ENCODE data around the gene MTRFR. TPM values are rescaled to one million over a fixed set of nuclear protein-coding genes. Genes with fewer than 3 reads are reported as not detected.
A peak's percentile ranks its signal among the peaks of the same experiment; 100 is the strongest.

Gene MTRFR
- total and polyA plus RNA-seq, 2 donors (not counting 3 experiments of a cell fraction or from before 2014, with no cell fraction given), result 9.1 to 14.4 TPM

DNA sequence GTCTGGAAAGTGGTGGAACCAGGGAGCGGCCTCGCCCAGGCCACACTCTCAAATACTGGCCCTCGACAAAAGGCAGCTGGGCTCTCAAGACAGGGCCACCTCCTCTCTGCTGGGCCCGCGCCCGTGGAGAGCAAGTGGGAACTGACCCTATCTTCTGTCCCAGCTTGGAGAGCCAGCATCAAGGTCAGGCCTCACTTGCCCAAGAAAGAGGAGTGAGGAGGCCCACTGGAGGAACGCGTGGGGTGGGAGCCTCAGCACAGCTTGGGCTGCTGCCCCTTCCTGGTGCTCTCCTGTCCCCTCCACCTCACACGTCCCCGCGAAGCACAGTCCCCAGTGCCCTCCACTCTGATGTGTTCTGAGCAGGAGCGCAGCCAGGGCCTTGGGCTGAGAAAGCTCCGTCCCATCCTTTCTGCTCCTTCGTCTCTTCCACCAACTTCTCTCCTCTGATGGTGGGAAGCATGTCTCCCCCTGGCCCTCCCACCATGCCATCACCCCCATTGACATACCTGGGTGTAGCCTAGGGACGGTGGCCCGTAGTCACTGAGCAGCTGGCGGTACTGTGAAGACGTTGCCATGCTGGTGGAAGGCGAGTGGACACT, 33.5 kb downstream of the MTRFR start:
- no peak for TF ChIP-seq CTCF (IDR thresholded peaks at IDR 0.05; ENCODE audit: extremely low read depth in 1 of 2, insufficient read depth in 1 of 2, low read depth in 1 of 2, low read length in 2 of 2)
- TF ChIP-seq POLR2A (IDR thresholded peaks at IDR 0.05; ENCODE audit: low read depth, low read length), result no peak
- TF ChIP-seq FOS (IDR thresholded peaks at IDR 0.05; ENCODE audit: borderline replicate concordance, insufficient read depth, low read length), result no peak
- peaks cover 12 to 38% of the 10 kb centered on the region in 2 experiments for H3K36me3 ChIP-seq (ENCODE audit: control insufficient read depth in 2 of 2, extremely low read depth in 1 of 2, insufficient read depth in 2 of 2, low read length in 2 of 2)
- no peaks in the 10 kb centered on the region for H4K20me1 ChIP-seq (replicated peaks; ENCODE audit: control insufficient read depth, extremely low read depth, insufficient read depth, low read length)
- intact Hi-C loops (cut with micrococcal nuclease), result no loop called here
- H3K27ac ChIP-seq (ENCODE audit: insufficient read depth, low read depth, low read length), result no peak overlapping the region
- no peaks in the 10 kb centered on the region for H3K9me3 ChIP-seq (replicated peaks; ENCODE audit: control insufficient read depth, insufficient read depth, low read length)
- no peak overlapping the region for H3K4me3 ChIP-seq (replicated peaks in 1 of 3; ENCODE audit: insufficient read depth in 1 of 3, low read depth in 1 of 3, low read length in 3 of 3)
- CTCF ChIA-PET, result interaction anchor here (1.5 to 2.7 kb wide), 2 partner anchors 29 to 99 kb away, joined by 4 to 6 read pairs; no protein-coding TSS in a partner anchor
- no peak overlapping the region for H3K9ac ChIP-seq (replicated peaks; ENCODE audit: extremely low read depth, insufficient read depth, low read length)
- POLR2A ChIA-PET, result no interaction called here
- H3K9me1 ChIP-seq (replicated peaks; ENCODE audit: control insufficient read depth, extremely low read depth, insufficient read depth, low read length), result no peaks in the 10 kb centered on the region
- dilution Hi-C loops (cut with MboI; ENCODE audit: extremely low pct_ligation_motif_present, low sequenced_read_pairs), result no loop called here
- FAIRE-seq (no peak), DNase-seq (ENCODE audit: low read depth, low spot score) (no peak)
- H3K27me3 ChIP-seq (ENCODE audit: control insufficient read depth in 2 of 2, insufficient read depth in 2 of 2, low read length in 2 of 2), result no peaks in the 10 kb centered on the region
- no peak overlapping the region for H2AFZ ChIP-seq (ENCODE audit: low read depth, low read length)
- H3K4me2 ChIP-seq (ENCODE audit: insufficient read depth, low read length), result no peak overlapping the region
- H3K4me1 ChIP-seq (ENCODE audit: control insufficient read depth, extremely low read depth, insufficient read depth, low read length), result peaks cover 21% of the 10 kb centered on the region
- peaks cover 69% of the 10 kb centered on the region for H3K79me2 ChIP-seq (ENCODE audit: control insufficient read depth, insufficient read depth, low read length)
- BruUV-seq (replicated peaks), result no TSS peak

DNA sequence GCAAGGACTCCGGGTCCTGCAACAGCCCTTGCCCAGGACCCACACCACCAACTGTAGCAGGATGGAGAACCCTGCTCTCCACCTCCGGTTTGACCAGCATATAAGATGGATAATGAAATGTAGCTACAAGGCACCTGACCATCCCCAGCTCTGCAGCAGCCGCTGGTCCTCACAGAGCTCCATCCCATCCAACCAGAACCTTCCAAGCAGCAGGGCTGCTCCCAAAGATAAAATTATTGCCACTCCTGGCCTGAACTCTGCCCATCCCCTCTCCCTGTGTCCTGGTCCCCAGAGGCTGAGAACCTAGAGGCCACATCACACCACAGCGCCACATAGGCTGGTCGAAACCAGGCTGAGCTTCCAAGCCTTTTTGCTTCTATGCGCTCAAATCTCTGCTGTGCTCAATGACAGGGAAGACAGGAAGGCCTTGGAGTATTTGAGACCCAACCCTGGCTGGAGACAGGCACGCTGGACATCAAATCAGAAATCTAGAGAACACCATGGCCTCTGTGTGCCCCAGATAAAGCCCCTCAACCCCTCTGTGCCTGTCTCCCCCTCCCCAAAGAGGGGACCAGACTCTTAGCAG, 34.2 kb downstream of the MTRFR start:
- H3K4me1 ChIP-seq (ENCODE audit: control insufficient read depth, extremely low read depth, insufficient read depth, low read length), result peaks cover 26% of the 10 kb centered on the region
- peak overlapping the region; percentile 42 for H3K9ac ChIP-seq (replicated peaks; ENCODE audit: extremely low read depth, insufficient read depth, low read length)
- H3K9me3 ChIP-seq (replicated peaks; ENCODE audit: control insufficient read depth, insufficient read depth, low read length), result no peaks in the 10 kb centered on the region
- H3K27me3 ChIP-seq (ENCODE audit: control insufficient read depth in 2 of 2, insufficient read depth in 2 of 2, low read length in 2 of 2), result no peaks in the 10 kb centered on the region
- BruUV-seq (replicated peaks), result no TSS peak
- POLR2A ChIA-PET, result interaction anchor here (1.0 to 1.6 kb wide), 2 partner anchors 35 to 316 kb away, joined by 5 to 7 read pairs; partner anchors contain the start of genes MPHOSPH9 and MTRFR
- CTCF ChIA-PET, result interaction anchor here (1.0 to 2.7 kb wide), 3 partner anchors 29 to 335 kb away, joined by 3 to 6 read pairs (median 4); partner anchors contain the start of gene DDX55
- no peak overlapping the region for H3K4me3 ChIP-seq (replicated peaks in 1 of 3; ENCODE audit: insufficient read depth in 1 of 3, low read depth in 1 of 3, low read length in 3 of 3)
- no peak overlapping the region for H3K4me2 ChIP-seq (ENCODE audit: insufficient read depth, low read length)
- no peaks in the 10 kb centered on the region for H4K20me1 ChIP-seq (replicated peaks; ENCODE audit: control insufficient read depth, extremely low read depth, insufficient read depth, low read length)
- peaks cover 7 to 33% of the 10 kb centered on the region in 2 experiments for H3K36me3 ChIP-seq (ENCODE audit: control insufficient read depth in 2 of 2, extremely low read depth in 1 of 2, insufficient read depth in 2 of 2, low read length in 2 of 2)
- DNase-seq (ENCODE audit: low read depth, low spot score) (no peak), FAIRE-seq (no peak)
- dilution Hi-C loops (cut with MboI; ENCODE audit: extremely low pct_ligation_motif_present, low sequenced_read_pairs) (no loop called here), intact Hi-C loops (cut with micrococcal nuclease) (no loop called here)
- no peaks in the 10 kb centered on the region for H3K9me1 ChIP-seq (replicated peaks; ENCODE audit: control insufficient read depth, extremely low read depth, insufficient read depth, low read length)
- peaks cover 65% of the 10 kb centered on the region for H3K79me2 ChIP-seq (ENCODE audit: control insufficient read depth, insufficient read depth, low read length)
- H3K27ac ChIP-seq (ENCODE audit: insufficient read depth, low read depth, low read length), result peak overlapping the region; percentile 64
- TF ChIP-seq FOS (IDR thresholded peaks at IDR 0.05; ENCODE audit: borderline replicate concordance, insufficient read depth, low read length) (no peak), EZH2 (IDR thresholded peaks at IDR 0.05; ENCODE audit: borderline replicate concordance, low read depth, low read length, severe bottlenecking) (no peak), POLR2AphosphoS5 (IDR thresholded peaks at IDR 0.05; ENCODE audit: insufficient read depth, low read depth, low read length) (no peak), CTCF (IDR thresholded peaks at IDR 0.05; ENCODE audit: extremely low read depth in 1 of 2, insufficient read depth in 1 of 2, low read depth in 1 of 2, low read length in 2 of 2) (no peak), MYC (IDR thresholded peaks at IDR 0.05; ENCODE audit: low read depth, low read length) (no peak), GATA2 (IDR thresholded peaks at IDR 0.05; ENCODE audit: insufficient read depth, insufficient read length, low read depth, low read length) (no peak), POLR2A (IDR thresholded peaks at IDR 0.05; ENCODE audit: low read depth, low read length) (no peak), JUN (IDR thresholded peaks at IDR 0.05; ENCODE audit: borderline replicate concordance, insufficient read depth, insufficient read length, low read depth) (no peak)
- TF ChIP-seq, protein P1, sequence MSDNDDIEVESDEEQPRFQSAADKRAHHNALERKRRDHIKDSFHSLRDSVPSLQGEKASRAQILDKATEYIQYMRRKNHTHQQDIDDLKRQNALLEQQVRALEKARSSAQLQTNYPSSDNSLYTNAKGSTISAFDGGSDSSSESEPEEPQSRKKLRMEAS (IDR thresholded peaks at IDR 0.05; ENCODE audit: insufficient read depth, insufficient read length), result no peak
- no peak overlapping the region for H2AFZ ChIP-seq (ENCODE audit: low read depth, low read length)
